GM19455 (cell line): ENCODE measurements around the gene ANAPC13.

Experiments used
- ATAC-seq: cut with Tn5 transposase; IDR thresholded peaks from one replicate; pipeline ENCODE4 v1.9.1; 2021; ENCODE audit not compliant: unreplicated experiment

The ANAPC13 gene

GRCh38 chr3:134483195-134483900, 2.4 kb downstream of the ANAPC13 start:
- ATAC-seq: no peak

DNA sequence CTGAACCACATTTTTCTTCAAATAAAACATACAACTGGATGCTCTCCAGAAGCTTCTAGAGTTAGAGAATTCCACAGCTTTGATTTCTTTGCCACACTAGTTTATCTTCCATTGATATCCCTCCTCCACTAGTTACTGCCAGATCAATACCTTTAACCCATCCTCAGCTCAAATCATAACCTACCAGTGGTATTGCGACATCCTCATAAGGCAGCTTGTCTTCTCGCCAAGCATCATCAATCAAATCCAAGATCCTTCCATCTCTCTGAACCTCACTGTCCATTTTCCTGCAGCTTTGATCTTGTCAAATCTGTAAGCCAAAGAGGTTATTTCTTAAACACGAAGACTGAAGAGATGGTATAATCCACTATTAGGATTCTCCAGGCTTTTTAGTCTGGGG, 3.2 kb downstream of the ANAPC13 start:
- ATAC-seq: no peak

- no peak for ATAC-seq
These were observed 4.6 kb downstream of the ANAPC13 start for GRCh38 chr3:134481166-134481565.

DNA sequence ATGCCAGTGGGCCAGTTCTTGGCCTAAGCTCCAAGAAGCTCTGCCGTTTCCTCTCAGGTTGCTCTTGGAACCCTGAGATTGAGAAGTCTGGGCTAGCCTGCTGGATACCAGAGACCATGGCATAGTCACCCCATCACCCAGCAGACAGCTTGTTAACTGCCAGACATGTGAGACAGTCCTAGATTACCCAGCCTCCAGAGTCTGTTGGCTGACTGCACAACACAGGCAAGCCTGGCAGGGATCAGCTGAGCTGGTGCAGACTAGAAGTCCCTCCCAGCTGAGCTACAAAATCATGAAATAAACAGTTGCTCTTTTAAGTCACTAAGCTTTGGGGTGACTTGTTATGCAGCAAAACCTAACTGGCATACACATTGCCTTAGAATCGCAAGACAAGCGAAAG, 5.2 kb downstream of the ANAPC13 start:
- no peak for ATAC-seq

DNA sequence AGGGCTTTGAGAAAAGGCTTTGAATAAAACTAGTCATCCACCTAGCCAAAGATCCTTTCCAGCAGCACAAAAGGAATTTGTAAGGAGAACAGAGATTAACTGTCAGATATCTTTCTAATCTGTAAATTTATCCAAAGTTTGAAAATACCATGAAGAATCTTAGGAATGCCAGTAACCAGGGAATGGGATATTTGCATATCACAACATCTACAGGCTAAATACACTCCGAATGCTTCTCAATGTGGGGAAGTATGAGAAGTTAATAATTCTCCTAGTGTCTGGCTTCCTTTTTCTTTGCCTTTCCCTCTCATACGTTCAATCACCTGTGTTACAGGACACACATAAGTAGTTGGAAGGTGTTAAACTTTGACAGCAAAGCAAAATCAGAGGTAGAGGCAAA, 7.8 kb downstream of the ANAPC13 start:
- no peak for ATAC-seq

DNA sequence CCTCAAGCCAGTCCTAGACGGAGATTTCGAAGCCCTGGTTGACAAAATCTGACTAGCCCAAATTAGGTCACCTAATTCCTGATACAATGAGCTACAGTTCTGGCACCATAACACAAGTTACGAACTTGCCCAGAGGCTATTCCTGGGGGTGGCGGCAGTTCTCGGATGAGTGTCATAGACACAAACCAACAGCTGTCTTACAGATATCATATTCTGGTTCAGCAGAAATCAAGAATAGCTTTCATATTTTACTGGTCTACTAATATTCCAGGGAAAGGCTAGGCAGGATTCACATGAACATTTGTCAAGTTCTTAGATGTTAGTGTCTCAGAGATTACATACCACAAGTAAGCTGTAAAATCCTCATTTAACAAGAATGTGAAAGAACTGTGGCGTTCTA, 8.8 kb downstream of the ANAPC13 start:
- ATAC-seq: no peak

DNA sequence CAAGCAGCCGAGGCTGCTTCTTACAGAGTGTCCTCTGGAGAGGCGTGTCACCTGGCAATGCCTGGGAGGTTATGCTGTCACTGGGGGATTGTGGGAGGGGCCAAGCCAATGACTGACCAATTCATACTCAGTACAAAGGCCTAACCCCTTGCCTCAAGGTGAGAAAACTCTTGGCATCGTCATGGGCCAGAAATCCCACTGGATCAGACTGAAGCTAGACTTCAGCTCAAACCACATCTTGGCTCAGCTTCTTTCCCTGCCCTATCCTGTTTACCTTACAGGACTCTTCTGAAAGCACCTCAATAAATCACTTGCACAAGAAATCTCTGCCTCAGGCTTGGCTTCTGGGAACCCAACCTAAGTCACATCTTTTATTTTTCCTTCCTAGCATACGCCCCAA, 9.5 kb downstream of the ANAPC13 start:
- no peak for ATAC-seq

GRCh38 chr3:134474956-134475355, 10.8 kb downstream of the ANAPC13 start:
- no peak for ATAC-seq

DNA sequence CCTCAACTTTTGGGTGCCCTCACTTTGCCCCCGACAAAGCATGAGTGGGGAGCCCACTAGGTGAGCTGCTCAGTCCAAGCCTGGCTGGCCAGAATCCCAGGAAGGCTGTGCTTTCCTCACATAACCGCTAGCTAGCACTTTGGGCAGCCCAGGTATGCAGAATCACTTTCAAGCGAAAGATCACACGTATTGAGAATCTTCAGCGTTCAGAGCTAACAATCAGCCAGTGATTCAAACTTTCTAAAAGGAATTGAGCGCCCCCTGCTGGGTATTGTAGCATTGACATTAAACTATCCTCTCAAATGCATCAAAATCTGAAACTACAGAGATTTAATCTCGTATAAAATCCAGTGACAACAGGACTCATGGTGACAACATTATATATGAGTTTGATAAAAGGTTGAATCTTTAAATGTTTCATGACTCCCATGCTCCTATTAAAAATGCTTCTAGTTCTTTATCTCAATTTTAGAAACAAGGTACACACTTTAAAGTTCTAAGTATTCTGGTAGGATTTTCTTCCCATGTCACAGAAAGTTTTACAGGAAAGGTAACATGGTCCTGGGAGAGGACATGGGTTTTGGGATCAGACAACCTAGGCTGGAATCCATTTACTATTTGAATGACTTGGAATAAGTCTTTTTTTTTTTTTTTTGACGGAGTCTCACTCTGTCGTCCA, 11.8 kb downstream of the ANAPC13 start:
- no peak for ATAC-seq

- ATAC-seq: no peak
These were observed 13.0 kb downstream of the ANAPC13 start for GRCh38 chr3:134472831-134473230.

DNA sequence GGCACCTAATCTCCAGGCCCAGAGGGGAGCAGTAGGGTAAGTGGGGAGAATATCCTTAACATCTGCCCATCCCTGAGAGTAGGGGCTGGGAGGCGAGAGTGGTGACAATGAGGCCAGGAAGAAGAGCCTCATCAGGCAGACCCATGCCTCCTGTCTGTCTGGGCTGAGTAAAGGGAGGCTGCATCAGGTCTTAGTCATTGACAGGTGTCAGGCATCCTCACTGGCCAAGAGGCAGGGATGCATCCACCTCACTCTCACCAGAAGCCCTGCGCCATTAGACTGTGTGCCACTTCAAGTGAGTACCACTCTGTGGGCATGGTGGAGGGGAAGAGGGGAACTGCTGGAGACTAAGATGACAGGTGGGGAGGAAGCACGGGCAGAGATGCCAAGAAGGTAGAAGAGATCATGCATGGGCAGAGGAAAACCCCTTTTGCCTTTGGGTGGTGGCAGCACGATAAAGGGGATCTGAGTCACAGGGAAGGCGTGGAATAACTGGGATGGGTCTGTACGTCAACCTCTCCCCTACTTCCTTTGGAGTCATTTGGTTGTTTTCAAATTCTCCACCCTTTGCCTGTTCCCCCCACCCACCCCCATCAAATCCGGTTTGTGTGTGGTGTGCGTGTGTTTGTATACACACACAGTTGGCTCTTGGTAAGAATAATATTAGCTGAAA, 14.1 kb downstream of the ANAPC13 start:
- no peak for ATAC-seq

- ATAC-seq: no peak
These were observed 17.3 kb downstream of the ANAPC13 start for GRCh38 chr3:134468519-134468918.

DNA sequence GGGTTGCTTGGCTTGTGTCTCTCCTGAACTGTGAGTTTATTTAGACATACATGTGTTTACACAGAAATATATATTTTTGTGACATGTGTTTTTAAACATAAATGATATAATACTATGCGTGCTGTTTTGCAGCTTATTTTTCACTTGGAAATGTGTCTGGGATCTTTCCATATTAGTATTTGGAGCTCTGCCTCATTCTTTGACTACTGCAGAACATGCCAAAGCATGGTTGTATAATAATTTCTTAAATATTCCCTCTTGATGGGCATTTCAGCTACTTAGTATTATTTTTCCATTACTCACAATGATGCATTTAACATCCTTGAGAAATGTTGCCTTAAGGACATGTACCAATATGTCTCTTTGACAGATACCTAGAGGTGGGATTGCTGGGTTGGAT, 19.5 kb downstream of the ANAPC13 start:
- no peak for ATAC-seq

GRCh38 chr3:134464689-134465365, 21.0 kb downstream of the ANAPC13 start:
- ATAC-seq: no peak

GRCh38 chr3:134464064-134464688, 21.6 kb downstream of the ANAPC13 start:
- no peak for ATAC-seq

GRCh38 chr3:134463676-134464063, 22.1 kb downstream of the ANAPC13 start:
- no peak for ATAC-seq

DNA sequence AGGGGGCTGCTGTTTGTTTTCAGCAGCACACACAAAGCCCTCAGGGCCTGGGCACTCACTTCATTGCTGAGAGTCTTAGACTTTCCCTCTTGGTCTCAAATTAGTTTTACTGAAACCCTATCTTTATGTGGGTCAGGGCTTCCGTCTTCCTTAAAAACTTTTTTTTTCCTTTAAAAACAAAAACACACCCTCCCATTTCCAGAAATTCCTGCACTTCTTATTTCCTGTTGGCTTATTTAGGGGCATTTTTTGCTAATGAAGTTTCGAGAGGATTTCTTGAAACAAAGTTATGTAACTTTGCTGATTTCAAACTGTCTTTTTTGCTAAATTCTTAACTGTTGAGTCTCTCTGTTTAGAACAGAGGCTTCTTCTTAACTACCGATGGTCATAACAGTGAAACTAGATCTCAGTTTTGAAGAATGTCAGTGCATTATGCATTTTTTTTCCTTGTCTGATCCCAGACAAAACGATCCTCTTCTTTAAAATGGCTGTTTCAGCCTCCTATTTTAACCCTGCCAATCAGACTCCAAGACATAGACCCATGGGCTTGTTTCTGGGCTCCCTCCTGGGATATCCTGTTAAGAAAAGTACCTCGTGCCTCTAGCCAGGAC, 23.3 kb downstream of the ANAPC13 start:
- ATAC-seq: no peak

GRCh38 chr3:134460965-134461364, 24.8 kb downstream of the ANAPC13 start:
- ATAC-seq: no peak

DNA sequence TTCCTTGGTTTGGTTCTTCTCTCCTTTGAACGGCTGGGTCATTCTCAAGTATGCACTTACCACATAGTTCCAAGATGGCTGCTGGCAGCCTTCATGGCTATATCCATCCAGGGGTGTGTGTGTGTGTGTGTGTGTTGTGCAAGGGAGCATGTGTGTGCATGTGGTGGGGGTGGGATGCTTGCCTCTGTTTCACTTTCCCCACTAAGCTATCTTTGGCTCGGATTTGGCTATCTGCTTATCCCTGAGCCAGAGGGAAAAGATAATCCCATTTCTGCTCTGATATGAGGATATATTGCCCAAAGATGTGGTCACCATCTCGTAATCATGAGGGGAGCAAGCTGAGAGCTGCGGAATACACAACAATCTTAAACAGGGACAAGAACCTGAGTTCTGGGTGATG, 26.2 kb downstream of the ANAPC13 start:
- no peak for ATAC-seq

DNA sequence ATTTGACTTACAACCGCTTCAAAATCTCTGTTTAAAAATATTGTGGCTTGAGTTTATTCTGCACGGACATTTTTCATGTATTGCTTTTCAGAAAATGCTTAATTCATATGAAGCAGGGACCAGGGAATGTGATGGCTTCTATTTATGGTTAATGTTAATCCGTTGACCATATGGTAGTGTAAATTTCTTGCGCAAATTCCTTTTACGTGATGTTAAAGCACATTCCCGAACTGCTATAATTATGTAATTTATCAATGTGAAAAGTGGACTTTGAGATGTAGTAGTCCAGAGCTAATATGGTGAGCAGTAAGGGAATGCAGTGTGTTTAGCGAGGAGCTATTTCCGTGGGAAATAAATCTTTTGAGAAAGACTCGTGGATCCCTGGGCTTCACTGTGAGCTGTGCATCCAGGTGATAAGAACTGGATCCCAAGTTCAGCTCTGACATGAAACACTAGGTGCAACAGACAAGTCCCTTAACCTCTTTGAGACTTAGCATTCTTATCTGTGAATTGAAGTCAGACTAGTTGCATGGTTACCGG, 27.3 kb downstream of the ANAPC13 start:
- ATAC-seq: no peak
